GM23248 (cell line): ENCODE measurements around the gene AKT2. TPM values are rescaled to one million over a fixed set of nuclear protein-coding genes. Genes with fewer than 3 reads are reported as not detected.

ENCODE experiments used
- DNase-seq: peaks from one replicate; pipeline ENCODE4 v3.0.0-alpha.2; 2015
- H2AFZ ChIP-seq: fragments of 200-600 bp; sonication (generic); 2 replicates; pipeline ENCODE4 v1.6.1; 2016; ENCODE audit warnings: antibody characterized with exemption
- H3F3A ChIP-seq: fragments of 200-600 bp; sonication (generic); 2 replicates; pipeline ENCODE4 v1.6.1; 2016; ENCODE audit warnings: mild to moderate bottlenecking, antibody characterized with exemption, mixed run types; ENCODE audit not compliant: insufficient read depth
- H3K27ac ChIP-seq: fragments of 200-600 bp; sonication (generic); 2 replicates; pipeline ENCODE4 v1.5.1; 2016; ENCODE audit warnings: mild to moderate bottlenecking
- H3K27me3 ChIP-seq: fragments of 200-600 bp; sonication (generic); replicated peaks from 2 replicates; pipeline ENCODE4 v1.6.1; 2016; ENCODE audit warnings: mild to moderate bottlenecking; ENCODE audit not compliant: insufficient read depth
- H3K36me3 ChIP-seq: fragments of 200-600 bp; sonication (generic); 2 replicates; pipeline ENCODE4 v1.6.1; 2016; ENCODE audit warnings: low read depth, mild to moderate bottlenecking
- H3K4me1 ChIP-seq: fragments of 200-600 bp; sonication (generic); 2 replicates; pipeline ENCODE4 v1.6.1; 2016; ENCODE audit warnings: mild to moderate bottlenecking; ENCODE audit not compliant: insufficient read depth
- H3K4me2 ChIP-seq: fragments of 200-600 bp; sonication (generic); one replicate; pipeline ENCODE4 v1.6.1; 2016; ENCODE audit warnings: mild to moderate bottlenecking; ENCODE audit not compliant: unreplicated experiment
- H3K4me3 ChIP-seq: fragments of 200-600 bp; sonication (generic); 2 replicates; pipeline ENCODE4 v1.5.1; 2016; ENCODE audit warnings: mild to moderate bottlenecking
- H3K79me2 ChIP-seq: fragments of 200-600 bp; sonication (generic); 2 replicates; pipeline ENCODE4 v1.6.1; 2016; ENCODE audit warnings: mild to moderate bottlenecking; ENCODE audit not compliant: insufficient read depth
- H3K9ac ChIP-seq: fragments of 200-600 bp; sonication (generic); 2 replicates; pipeline ENCODE4 v1.6.1; 2016; ENCODE audit warnings: mild to moderate bottlenecking
- H3K9me2 ChIP-seq: fragments of 200-600 bp; sonication (generic); 2 replicates; pipeline ENCODE4 v1.6.1; 2016; ENCODE audit warnings: mixed run types, mild to moderate bottlenecking, moderate library complexity; ENCODE audit not compliant: insufficient read depth
- H3K9me3 ChIP-seq: fragments of 200-600 bp; sonication (generic); one replicate; pipeline ENCODE4 v1.6.1; 2017; ENCODE audit warnings: low read depth
- H4K20me1 ChIP-seq: fragments of 200-600 bp; sonication (generic); 2 replicates; pipeline ENCODE4 v1.6.0; 2016; ENCODE audit not compliant: insufficient read depth
- EZH2 ChIP-seq: fragments of 200-600 bp; sonication (generic); IDR thresholded peaks from 2 replicates; pipeline ENCODE4 v1.6.1; 2018; ENCODE audit warnings: antibody characterized with exemption, mild to moderate bottlenecking; ENCODE audit not compliant: insufficient read depth, poor library complexity, severe bottlenecking
- EZH2phosphoT487 ChIP-seq: fragments of 200-600 bp; sonication (generic); IDR thresholded peaks from 2 replicates; pipeline ENCODE4 v1.6.1; 2018; ENCODE audit warnings: antibody characterized with exemption, moderate library complexity, mild to moderate bottlenecking, low read depth; ENCODE audit not compliant: insufficient read depth
- WGBS, 2 experiments: methylation state at CpG; one replicate each; pipeline ENCODE4 v1.1.6; 2015 to 2017; ENCODE audit warnings: low lambda C conversion rate in 2 of 2, low coverage in 1 of 2; ENCODE audit errors: missing lambda C conversion rate in 2 of 2; 5-methylcytosine and 5-hydroxymethylcytosine counted together
- in situ Hi-C: fragments of 300-500 bp; cut with MboI; formaldehyde crosslinking; loops from 2 replicates; pipeline ENCODE4 v1.15.0; 2020
- polyA plus RNA-seq: library from polyadenylated mRNA; unstranded; fragments of >200 nt; fragmentation: Nextera tagmentation; extraction: Ambion mirVana; gene quantifications from 2 replicates; pipeline ENCODE4 v1.2.1, GENCODE V29; 2016
- total RNA-seq: library from RNA; depleted of rRNA; stranded (reverse); fragments of >200 nt; shearing (Covaris generic); gene quantifications from 2 replicates; pipeline ENCODE4 v1.2.3, GENCODE V29; 2014

The AKT2 gene
- total and polyA plus RNA-seq, 2 experiments from 2014 or later, result 41.5 to 123 TPM

DNA sequence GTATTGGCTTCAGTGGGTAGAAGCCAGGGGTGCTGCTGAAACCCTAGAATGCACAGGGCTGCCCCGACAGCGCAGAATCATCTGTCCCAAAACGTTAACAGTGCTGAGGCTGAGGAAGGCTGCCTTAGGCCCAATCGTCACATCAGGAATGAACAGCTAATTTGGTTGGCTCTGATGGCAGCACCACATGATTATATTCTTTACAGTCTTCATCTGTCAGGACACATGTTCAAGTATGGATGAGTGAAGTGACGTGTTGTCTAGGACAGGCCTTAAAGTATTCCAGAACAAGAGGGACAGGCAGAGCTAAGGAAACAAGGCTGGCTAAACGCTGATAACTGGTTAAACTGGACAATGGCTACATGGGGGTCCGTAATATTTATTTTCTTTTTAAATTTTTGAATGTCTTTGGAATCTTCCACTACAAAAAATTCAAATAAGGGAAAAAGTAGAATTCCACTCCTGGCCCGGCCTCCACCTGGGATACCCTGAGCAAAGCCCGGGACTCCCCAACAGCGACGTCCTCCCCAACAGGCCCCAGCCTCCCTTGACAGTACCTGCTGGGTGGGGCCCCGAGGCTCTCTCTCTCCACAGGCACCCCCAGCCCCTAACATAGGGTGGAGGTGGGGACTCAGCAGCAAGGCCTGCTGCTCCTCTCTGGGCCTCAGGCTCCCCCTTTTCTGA is 43.9 kb downstream of the AKT2 start:
- Histone ChIP-seq H3K79me2 (peaks cover 36% of the 10 kb centered on the region), H3K27ac (no peak overlapping the region), H3K4me3 (no peak overlapping the region), H3F3A (no peaks in the 10 kb centered on the region), H3K9me3 (no peaks in the 10 kb centered on the region), H2AFZ (no peak overlapping the region), H3K4me2 (no peak overlapping the region), H3K27me3 (no peaks in the 10 kb centered on the region), H3K36me3 (peaks cover 10% of the 10 kb centered on the region; the same call in 1 of the 2 replicates), H3K9ac (no peak overlapping the region), H4K20me1 (no peaks in the 10 kb centered on the region), H3K4me1 (no peaks in the 10 kb centered on the region), H3K9me2 (no peaks in the 10 kb centered on the region)
- in situ Hi-C loops, result no loop called here
- no peak for TF ChIP-seq EZH2
- TF ChIP-seq EZH2phosphoT487, result no peak
- 85 to 90% methylated on average over 12 of the region's 12 CpGs for WGBS, 2 experiments
- DNase-seq, result no peak

- no peak for DNase-seq
- Histone ChIP-seq H3K9ac (no peak overlapping the region), H3K9me3 (no peaks in the 10 kb centered on the region), H3K4me1 (no peaks in the 10 kb centered on the region), H3F3A (no peaks in the 10 kb centered on the region), H2AFZ (no peak overlapping the region), H4K20me1 (no peaks in the 10 kb centered on the region), H3K27ac (no peak overlapping the region), H3K4me3 (no peak overlapping the region), H3K79me2 (peaks cover 26% of the 10 kb centered on the region), H3K4me2 (no peak overlapping the region), H3K36me3 (peaks cover 10% of the 10 kb centered on the region; the same call in 1 of the 2 replicates), H3K9me2 (no peaks in the 10 kb centered on the region), H3K27me3 (no peaks in the 10 kb centered on the region)
- TF ChIP-seq EZH2phosphoT487 (no peak), EZH2 (no peak)
- WGBS, 2 experiments, result 92 to 96% methylated on average over 6 of the region's 6 CpGs
- in situ Hi-C loops, result no loop called here
These were observed 44.8 kb downstream of the AKT2 start for GRCh38 chr19:40240332-40240731.

DNA sequence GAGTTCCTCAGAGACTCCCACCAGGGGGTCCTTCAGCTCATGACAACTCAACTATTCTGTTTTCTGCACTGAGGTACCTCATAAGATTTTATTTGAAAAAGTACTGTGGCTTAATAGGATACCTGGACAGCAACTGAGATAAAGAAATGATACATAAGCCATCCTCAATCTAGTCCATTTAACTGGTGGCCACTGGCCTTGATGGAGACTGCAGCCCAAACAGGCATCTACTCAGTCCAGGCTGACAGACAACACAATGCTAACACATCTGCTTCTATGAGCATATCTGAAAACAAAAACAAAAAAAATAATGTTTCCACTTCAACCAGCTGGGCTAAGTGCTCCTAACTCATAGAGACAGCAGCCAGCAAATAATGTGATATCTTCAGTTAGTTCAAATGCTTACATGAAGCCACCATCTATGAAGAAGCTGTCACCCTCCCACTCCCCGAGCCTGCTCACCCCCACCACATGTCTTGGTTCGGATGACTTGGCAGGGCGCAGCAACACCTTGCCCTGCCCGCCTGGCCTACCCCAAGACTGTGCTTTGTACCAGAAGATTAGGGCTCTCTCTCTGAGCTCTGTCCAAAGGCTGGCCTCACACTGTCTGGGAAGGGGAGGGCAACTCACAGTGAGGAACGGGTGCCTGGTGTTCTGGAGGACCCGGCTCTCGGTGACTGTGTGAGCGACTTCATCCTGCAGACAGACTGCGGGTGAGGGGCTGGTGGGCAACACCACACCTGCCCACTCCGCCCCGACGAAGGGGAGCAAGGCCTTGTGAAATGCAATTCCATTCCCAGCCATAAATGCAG is 45.5 kb downstream of the AKT2 start:
- H3F3A ChIP-seq, result no peaks in the 10 kb centered on the region
- H3K9ac ChIP-seq, result no peak overlapping the region
- peaks cover 10% of the 10 kb centered on the region; the same call in 1 of the 2 replicates for H3K36me3 ChIP-seq
- no peak for DNase-seq
- H3K27ac ChIP-seq, result no peak overlapping the region
- no peaks in the 10 kb centered on the region for H3K4me1 ChIP-seq
- peaks cover 19% of the 10 kb centered on the region for H3K79me2 ChIP-seq
- no peak overlapping the region for H3K4me2 ChIP-seq
- no peak overlapping the region for H3K4me3 ChIP-seq
- 93 to 94% methylated on average over 12 of the region's 12 CpGs for WGBS, 2 experiments
- H3K9me3 ChIP-seq, result no peaks in the 10 kb centered on the region
- no peaks in the 10 kb centered on the region for H4K20me1 ChIP-seq
- TF ChIP-seq EZH2 (no peak), EZH2phosphoT487 (no peak)
- H2AFZ ChIP-seq, result no peak overlapping the region
- in situ Hi-C loops, result no loop called here
- no peaks in the 10 kb centered on the region for H3K9me2 ChIP-seq
- H3K27me3 ChIP-seq, result no peaks in the 10 kb centered on the region

DNA sequence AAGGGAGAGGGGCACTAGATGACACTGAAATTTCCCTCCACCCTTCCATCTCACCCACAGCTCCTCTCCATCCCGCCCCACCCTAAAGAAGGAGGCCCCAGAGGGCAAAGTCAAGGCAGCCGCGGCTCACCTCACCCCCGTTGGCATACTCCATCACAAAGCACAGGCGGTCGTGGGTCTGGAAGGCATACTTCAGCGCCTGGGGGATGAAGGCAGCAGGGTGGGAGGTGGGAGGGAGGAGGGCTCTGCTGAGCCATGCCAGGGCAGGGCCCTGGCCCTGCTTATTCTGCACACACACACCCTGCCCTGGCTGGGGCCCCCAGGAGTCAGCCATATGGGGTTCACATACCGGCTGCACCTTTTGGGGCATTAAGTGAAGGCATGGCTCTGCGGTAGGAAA is 46.4 kb downstream of the AKT2 start:
- Histone ChIP-seq H3K4me2 (no peak overlapping the region), H3K9me2 (no peaks in the 10 kb centered on the region), H4K20me1 (no peaks in the 10 kb centered on the region), H3K79me2 (peaks cover 12% of the 10 kb centered on the region; the same call in 1 of the 2 replicates), H3K36me3 (peaks cover 10% of the 10 kb centered on the region; the same call in 1 of the 2 replicates), H3K9ac (no peak overlapping the region), H3K9me3 (no peaks in the 10 kb centered on the region), H3F3A (no peaks in the 10 kb centered on the region), H2AFZ (no peak overlapping the region), H3K27me3 (no peaks in the 10 kb centered on the region), H3K4me3 (no peak overlapping the region), H3K27ac (no peak overlapping the region), H3K4me1 (no peaks in the 10 kb centered on the region)
- TF ChIP-seq EZH2, result no peak
- no peak for TF ChIP-seq EZH2phosphoT487
- DNase-seq, result no peak
- in situ Hi-C loops, result no loop called here
- 94 to 95% methylated on average over 9 of the region's 9 CpGs for WGBS, 2 experiments
